ENCODE data around the gene MGA. TPM values are rescaled to one million over a fixed set of nuclear protein-coding genes. Genes with fewer than 3 reads are reported as not detected.

MGA gene
- total RNA-seq, 2 donors from 2014 or later, result 28.8 to 45.5 TPM

- 82 to 87% methylated on average over 5 of the region's 5 CpGs for WGBS, 2 donors
- intact Hi-C loops (cut with DNase I), result no loop called here
- no peak overlapping the region for H3K27ac ChIP-seq
- H3K36me3 ChIP-seq (replicated peaks in 1 of 2; ENCODE audit: insufficient read depth in 1 of 2, low read depth in 2 of 2), result no peaks in the 10 kb centered on the region
- TF ChIP-seq CTCF (IDR thresholded peaks at IDR 0.05) (no peak), POLR2A (IDR thresholded peaks at IDR 0.05) (no peak)
- H3K4me1 ChIP-seq, result peaks cover 6% of the 10 kb centered on the region
- ATAC-seq, result no peak
- no peaks in the 10 kb centered on the region for H3K27me3 ChIP-seq
- H3K4me3 ChIP-seq, result no peak overlapping the region
- no peak for DNase-seq
- no peaks in the 10 kb centered on the region for H3K9me3 ChIP-seq
Measured at GRCh38 chr15:41782371-41783282, 122.4 kb downstream of the MGA start.

GRCh38 chr15:41783296-41783695, 123.1 kb downstream of the MGA start:
- intact Hi-C loops (cut with DNase I), result no loop called here

GRCh38 chr15:41788262-41788661, 128.1 kb downstream of the MGA start:
- Histone ChIP-seq H3K9me3 (no peaks in the 10 kb centered on the region), H3K4me1 (peaks cover 18% of the 10 kb centered on the region), H3K36me3 (replicated peaks in 1 of 2; ENCODE audit: insufficient read depth in 1 of 2, low read depth in 2 of 2) (no peaks in the 10 kb centered on the region), H3K27me3 (no peaks in the 10 kb centered on the region), H3K4me3 (no peak overlapping the region), H3K27ac (no peak overlapping the region)
- WGBS, 2 donors, result 89 to 94% methylated on average over 3 of the region's 3 CpGs
- intact Hi-C loops (cut with DNase I), result no loop called here
- TF ChIP-seq CTCF (IDR thresholded peaks at IDR 0.05), result no peak
- no peak for TF ChIP-seq POLR2A (IDR thresholded peaks at IDR 0.05)
- DNase-seq (no peak), ATAC-seq (no peak)

More at GRCh38 chr15:41783296-41783695, 123.1 kb downstream of the MGA start:
- no peak for TF ChIP-seq CTCF (IDR thresholded peaks at IDR 0.05)
- no peak for TF ChIP-seq POLR2A (IDR thresholded peaks at IDR 0.05)
- 8 to 33% methylated on average over 1 of the region's 1 CpG for WGBS, 2 donors
- Histone ChIP-seq H3K9me3 (no peaks in the 10 kb centered on the region), H3K27me3 (no peaks in the 10 kb centered on the region), H3K36me3 (replicated peaks in 1 of 2; ENCODE audit: insufficient read depth in 1 of 2, low read depth in 2 of 2) (no peaks in the 10 kb centered on the region), H3K4me1 (peaks cover 6% of the 10 kb centered on the region), H3K4me3 (no peak overlapping the region), H3K27ac (no peak overlapping the region)
- no peak for ATAC-seq
- no peak for DNase-seq

GRCh38 chr15:41789236-41789635, 129.0 kb downstream of the MGA start:
- TF ChIP-seq POLR2A (IDR thresholded peaks at IDR 0.05) (no peak), CTCF (IDR thresholded peaks at IDR 0.05) (no peak)
- H3K27ac ChIP-seq, result no peak overlapping the region
- H3K36me3 ChIP-seq (replicated peaks in 1 of 2; ENCODE audit: insufficient read depth in 1 of 2, low read depth in 2 of 2), result no peaks in the 10 kb centered on the region
- 55 to 63% methylated on average over 4 of the region's 4 CpGs for WGBS, 2 donors
- H3K4me3 ChIP-seq, result no peak overlapping the region
- intact Hi-C loops (cut with DNase I), result no loop called here
- H3K9me3 ChIP-seq, result no peaks in the 10 kb centered on the region
- DNase-seq, result no peak
- H3K4me1 ChIP-seq, result peaks cover 15% of the 10 kb centered on the region
- no peaks in the 10 kb centered on the region for H3K27me3 ChIP-seq
- ATAC-seq, result no peak

GRCh38 chr15:41789662-41790061, 129.5 kb downstream of the MGA start:
- Histone ChIP-seq H3K27me3 (no peaks in the 10 kb centered on the region), H3K4me3 (no peak overlapping the region), H3K27ac (no peak overlapping the region), H3K4me1 (peaks cover 15% of the 10 kb centered on the region), H3K36me3 (replicated peaks in 1 of 2; ENCODE audit: insufficient read depth in 1 of 2, low read depth in 2 of 2) (no peaks in the 10 kb centered on the region), H3K9me3 (no peaks in the 10 kb centered on the region)
- TF ChIP-seq POLR2A (IDR thresholded peaks at IDR 0.05), result no peak
- DNase-seq (no peak), ATAC-seq (no peak)
- intact Hi-C loops (cut with DNase I), result no loop called here
